Epidermal melanocyte (primary cell): Measurements from ENCODE around the gene MYLK3.

ENCODE experiments used
- DNase-seq: peaks from one replicate; pipeline ENCODE4 v3.0.0; 2011; ENCODE audit warnings: low spot score; ENCODE audit not compliant: insufficient read length

MYLK3 gene

DNA sequence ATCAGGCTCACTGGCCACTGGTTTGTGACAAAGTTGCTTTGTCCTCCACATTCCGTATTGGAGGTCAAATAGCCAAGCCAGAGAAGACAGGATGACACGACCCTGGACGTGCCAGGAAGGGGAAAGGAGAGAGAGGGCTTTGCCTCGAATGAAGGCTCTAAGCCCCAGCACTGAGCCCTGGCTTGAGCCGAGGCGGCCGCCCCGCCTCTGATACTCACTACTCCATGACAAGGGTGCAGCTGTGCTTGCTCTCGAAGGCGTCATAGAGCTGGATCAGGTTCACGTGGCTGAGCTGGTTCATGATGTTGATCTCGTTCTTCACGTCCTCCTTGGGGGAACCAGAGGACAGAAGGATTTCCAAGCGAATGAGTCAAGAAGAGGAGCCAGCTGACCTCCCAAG, 19.3 kb downstream of the MYLK3 start:
- no peak for DNase-seq

DNA sequence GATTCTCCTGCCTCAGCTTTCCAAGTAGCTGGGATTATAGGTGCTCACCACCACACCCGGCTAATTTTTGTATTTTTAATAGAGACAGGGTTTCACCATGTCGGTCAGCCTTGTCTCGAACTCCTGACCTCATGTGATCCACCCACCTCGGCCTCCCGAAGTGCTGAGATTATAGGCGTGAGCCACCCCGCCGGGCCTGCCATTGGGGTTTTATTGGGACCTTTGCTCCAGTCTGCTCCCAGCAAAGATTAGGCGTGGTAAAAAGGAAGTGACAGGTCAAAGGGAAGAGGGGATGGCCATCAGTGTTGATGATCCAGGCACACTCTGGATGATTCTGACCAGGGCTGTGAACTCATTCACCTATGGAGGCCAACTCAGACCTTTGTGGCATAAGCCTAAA, 20.5 kb downstream of the MYLK3 start:
- no peak for DNase-seq

DNA sequence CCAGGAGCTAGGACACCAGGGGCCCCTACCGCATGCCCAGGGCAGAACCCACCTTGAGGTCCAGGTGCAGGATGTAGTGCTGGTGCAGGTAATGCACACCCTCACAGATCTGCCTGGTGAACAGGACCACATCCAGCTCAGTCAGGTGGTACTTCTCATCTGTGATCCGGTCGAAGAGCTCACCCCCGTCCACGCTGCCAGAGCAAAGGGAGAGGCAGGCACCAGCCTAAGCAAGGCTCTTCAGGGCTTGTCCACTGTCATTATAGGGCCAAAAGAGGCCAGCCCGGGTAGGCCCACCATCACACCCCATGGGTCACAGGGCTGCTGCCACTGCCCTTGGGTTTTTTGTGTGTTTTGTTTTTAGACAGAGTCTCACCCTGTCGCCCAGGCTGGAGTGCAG, 21.0 kb downstream of the MYLK3 start:
- DNase-seq: no peak

DNA sequence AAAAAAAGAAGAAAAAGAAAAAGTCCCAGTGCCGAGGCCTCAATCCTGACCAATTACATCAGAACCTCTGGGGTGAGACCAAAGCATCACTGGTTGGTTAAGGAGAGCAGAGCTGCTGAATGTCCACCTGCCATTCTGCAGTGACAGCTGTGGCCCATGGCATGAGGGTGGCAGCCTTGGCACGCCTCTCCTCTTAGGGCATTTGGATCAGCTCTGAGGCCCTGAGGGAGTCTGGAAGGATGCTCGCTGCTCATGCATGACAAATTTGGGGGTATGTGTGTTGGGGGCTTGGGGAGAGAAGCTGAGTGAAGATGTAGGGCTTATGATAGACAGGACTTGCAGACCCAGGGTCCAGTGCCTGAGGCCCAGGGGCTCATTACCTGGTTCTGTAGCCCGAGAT, 26.3 kb downstream of the MYLK3 start:
- DNase-seq: no peak

DNA sequence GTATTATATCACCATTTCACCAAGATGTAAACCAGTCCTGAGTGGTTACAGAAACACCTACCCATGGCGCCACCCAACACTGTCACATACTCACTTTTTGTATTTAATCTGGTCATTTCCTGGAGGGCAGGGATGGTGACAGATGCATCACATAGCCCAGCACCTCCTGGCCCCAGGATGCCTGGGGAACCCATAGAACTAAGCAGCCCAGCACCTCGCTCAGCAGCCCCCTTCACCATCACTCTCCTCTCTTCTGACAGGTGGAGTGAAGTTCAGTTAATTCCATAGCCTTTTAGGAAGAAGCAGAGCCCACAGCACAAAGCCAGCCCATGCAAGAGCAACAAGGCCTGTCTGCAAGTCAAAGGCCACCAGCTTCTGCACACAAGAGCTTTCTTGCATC, 27.5 kb downstream of the MYLK3 start:
- DNase-seq: no peak

DNA sequence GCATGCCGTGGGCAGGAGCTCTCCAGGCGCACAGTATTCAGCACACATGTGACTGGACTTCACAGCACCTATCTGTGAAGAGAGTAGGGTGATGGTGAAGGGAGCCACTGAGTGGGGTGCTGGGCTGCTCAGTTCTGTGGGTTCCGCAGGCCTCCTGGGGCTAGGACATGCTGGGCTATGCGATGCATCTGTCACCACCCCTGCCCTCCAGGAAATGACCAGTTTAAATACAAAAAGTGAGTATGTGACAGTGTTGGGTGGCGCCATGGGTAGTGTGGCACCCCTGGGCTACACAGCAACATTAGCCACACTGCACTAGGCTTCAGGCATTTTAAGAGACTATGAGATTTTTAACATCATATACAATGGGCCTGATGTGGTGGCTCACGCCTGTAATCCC, 28.6 kb downstream of the MYLK3 start:
- no peak for DNase-seq

DNA sequence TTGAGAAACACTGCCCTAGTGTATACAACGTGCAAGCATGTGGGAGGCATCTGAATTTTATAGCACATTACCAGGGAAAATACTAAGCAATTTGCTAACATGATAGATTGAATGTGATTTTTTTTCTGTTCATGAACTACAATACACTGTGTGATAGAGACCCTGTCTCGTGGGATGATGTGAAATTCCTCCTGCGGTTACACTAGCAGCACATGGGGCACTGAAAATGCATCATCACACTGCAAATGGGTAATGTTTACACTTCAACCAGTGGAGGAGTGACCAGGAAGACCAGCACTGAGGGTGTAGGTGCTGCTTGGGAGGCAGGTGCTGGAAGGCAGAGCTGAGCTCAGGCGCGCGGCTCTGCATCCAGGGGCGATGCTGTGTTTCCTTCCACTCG, 29.9 kb downstream of the MYLK3 start:
- DNase-seq: no peak

DNA sequence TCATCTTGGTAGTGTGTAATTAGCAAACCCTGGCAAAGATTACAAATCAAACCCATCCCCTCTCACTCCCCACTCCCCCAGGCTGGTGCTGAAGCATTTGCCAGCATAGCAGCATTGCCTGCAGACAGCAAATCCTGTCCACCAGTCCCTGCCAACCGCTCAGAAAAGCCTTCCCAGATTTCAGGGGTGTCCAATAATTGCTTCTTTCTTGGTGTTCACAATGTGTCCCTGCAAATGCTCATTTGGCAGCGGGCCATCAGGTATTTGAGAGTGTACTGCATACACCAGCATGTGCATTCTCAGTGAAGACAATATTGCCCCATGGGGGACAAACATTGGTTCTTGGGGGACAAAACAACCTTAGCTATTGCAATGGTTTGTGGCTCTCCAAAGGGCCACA, 30.5 kb downstream of the MYLK3 start:
- no peak for DNase-seq

DNA sequence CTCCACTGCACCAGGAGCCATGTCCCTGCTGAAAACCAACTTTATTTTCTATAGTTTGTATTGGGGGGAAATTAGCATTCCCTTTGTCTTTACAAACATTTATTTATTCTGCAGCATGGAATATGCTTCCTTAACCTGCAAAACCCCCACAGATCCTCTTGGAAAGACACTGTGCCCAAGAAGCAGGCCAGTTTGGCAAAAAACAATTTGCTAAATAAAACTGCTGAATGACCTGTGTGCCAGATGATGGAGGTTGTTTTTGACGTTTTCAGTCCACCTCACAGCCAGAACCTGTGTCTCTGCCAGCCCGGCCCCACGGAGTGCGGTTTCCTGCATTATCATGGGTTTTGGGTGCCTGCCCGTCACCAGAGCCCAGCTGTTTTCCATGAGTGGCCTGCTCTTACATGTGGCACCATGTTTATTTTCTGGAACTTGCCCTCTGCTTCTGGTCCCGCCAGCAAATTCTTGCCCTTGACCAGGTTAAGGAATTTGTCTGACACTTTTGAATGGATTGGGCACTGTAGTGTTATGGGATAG, 32.3 kb downstream of the MYLK3 start:
- DNase-seq: no peak

DNA sequence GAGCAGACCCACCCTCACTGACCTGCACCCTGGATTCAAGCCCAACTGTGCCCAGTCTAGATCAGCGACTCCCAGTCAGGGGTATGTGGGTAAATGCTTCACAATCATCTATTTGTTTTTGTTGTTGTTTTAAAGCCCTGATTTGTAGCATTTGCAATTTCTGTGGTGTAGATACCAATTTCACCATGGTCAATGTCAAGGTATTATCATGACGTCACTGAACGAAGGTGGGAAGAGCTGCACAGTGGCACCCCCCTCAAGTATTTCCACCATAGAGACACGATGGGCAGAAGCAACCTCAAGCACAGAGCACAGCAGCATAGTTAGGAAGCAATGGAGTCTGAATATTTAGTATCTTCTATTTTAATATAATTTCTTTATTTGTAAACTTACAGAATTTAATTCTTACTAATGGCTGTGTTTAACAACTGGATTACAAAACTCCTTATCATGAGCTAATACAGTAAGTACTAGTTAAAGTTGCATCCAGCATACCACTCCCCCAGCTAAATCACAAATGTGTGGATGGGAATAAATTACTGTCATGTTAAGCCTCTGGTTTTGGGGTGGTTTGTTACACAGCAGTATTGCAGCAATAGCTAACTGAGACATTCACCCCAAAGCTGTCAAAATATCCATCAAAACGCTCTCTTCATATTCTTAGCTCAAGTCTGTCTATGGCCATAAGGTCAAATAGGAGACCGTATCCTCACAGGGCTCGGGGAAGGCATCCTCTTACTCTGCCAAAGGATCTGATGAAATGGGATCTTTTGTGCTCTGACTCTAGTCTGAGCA, 33.1 kb downstream of the MYLK3 start:
- DNase-seq: no peak

DNA sequence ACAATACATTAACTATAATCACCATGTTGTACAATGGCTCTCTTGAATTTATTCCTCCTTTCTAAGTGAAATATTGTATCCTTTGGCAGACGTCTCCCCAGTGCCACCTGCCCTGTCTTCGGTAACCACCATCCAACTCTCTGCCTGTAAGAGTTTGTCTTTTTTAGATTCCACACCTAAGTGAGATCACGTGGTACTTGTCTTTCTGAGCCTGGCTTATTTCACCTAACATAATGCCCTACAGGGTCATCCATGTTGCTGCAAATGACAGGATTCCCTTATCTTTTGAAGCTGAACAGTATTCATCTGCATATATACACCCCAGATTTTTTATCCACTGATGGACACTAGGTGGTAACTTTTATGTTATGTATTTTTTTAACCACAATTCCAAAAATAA, 34.5 kb downstream of the MYLK3 start:
- DNase-seq: no peak

DNA sequence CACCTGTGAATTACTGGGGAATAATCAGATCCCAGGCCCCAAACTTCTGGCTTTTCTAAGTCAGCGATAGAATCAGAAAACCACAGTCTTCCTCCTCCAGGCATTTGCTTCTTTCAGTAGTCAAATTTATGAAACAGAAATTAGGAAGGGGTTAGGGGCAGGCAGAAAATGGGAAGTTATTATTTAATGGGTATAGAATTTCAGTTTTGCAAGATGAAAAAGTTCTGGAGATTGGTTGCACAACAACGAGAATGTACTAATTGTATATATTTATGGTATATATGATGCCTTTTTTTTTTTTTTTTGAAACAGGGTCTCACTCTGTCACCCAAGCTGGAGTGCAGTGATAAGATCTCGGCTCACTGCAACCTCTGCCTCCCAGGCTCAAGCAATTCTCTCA, 35.2 kb downstream of the MYLK3 start:
- DNase-seq: no peak

DNA sequence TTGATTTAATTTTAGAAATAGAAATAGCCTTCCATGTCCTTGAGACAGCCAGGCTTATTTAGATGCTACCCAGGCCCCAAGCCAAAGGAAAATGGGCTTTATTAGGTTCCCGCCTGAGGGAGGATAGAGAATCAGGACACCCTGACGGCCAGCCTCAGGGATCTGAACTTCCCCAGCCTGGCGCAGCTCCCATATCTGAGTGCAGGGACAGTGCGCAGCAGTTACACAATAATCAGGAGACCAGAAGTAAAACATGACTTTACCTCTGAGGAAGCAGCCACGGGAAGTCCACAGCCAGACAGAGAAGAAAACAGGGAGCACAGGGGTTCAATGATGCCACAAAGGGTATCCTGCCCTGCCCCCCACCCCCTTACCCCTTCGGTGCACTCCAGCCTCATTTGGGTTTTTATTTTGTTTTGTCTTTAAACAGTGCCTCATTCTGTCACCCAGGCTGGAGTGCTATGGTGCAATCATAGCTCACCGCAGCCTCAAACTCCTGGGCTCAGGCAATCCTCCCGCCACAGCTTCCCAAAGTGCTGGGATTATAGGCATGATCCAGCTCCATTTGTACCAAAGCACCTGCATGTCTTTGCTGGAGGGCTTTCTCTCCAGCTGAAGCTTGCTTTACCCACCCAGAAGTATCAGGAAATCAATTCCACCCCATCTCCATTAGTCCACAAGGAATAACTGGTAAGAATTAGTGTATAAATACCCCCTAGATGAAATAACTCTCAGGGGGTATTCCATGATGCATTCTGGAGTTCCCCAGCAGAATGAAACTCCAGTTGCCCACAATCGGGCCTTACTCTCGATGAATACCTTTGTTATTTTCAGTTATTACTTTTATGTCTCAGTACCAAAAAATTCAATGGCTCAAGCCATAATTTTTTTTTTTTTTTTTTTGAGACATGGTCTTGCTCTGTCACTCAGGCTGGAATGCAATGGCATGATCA, 36.8 kb downstream of the MYLK3 start:
- no peak for DNase-seq

DNA sequence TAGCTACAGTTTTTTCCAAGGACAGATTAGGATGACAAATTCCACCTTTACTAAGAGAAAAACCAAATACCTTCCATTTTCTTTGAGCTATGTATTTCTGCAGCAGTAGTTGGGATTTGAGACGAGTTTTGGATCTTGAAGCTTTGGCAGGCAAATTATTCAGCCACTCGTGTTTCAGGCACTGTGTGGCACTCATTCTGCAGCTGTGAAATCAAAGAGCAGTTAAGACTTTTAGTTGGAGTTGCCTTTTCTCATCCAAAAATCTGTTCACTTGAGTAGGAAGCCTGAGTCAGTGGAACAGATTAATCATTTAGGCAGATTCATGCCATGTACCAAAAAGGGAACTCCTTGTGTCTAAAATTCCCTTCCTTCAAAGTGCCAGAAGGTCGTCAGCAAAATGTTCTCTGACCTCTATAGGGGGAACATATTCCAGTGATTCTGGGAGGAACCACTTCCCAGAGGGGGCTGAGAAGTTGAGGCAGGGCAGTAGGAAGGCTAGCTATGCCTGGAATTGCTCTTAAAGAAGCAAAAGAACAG, 38.6 kb downstream of the MYLK3 start:
- no peak for DNase-seq

DNA sequence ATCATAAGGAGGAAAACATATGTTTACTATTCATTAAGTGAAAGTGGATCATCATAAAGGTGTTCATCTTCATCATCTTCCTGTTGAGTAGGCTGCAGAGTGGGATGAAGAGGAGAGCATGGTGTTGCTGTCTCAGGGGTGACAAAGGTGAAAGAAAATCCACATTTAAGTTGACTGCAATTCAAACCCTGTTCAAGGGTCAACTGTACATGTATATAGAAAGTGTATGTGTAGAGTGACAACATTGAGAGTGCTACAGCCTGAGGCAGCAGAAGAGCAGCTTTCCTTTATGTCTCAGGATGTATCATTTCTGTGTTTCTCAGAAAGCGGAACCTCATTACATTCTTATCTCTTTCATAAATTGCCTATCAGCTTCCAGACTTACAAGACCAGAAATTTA, 41.5 kb downstream of the MYLK3 start:
- DNase-seq: no peak

DNA sequence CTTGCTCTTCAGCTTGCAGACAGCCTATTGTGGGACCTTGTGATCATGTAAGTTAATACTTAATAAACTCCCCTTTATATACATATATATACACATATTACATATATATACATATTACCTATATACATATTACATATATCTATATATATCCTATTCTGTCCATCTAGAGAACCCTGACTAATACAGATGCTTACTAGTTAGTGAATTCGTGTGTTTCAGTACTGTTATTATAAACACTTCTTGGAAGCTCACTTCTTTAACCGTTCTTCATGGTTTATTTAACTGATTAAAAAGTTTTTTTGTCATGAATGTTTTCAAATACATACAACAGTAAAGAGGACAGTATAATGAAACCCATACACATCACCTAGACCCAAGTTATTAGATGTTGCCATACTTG, 46.1 kb downstream of the MYLK3 start:
- no peak for DNase-seq

DNA sequence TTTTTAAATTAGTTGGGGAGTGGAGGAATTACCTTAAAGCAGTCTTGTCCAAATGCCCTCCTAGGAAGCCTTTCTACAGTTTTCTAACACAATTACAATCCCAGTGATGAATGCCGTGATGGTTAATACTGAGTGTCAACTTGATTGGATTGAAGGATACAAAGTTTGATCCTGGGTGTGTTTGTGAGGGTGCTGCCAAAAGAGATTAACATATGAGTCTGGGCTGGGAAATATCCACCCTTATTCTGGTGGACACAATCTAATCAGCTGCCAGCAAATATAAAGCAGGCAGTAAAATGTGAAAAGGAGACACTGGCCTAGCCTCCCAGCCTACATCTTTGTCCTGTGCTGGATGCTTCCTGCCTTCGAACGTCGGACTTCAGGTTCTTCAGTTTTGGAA, 46.5 kb downstream of the MYLK3 start:
- DNase-seq: no peak

DNA sequence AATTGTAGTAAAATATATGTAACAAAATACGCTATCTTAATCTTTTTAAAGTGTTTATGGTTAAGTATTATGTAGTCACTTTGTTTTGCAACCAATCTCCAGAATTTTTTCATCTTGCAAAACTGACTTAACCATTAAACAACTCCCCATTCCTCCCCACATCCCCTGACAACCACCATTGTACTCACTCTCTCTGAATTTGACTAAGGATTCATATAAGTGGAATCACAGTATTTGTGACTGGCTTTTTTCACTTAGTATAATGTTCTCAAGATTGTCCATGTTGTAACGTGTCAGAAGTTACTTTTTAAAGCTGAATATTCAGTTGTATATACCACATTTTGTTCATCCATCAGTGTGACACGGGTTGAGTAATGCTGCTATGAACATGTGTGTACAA, 48.1 kb downstream of the MYLK3 start:
- DNase-seq: no peak

DNA sequence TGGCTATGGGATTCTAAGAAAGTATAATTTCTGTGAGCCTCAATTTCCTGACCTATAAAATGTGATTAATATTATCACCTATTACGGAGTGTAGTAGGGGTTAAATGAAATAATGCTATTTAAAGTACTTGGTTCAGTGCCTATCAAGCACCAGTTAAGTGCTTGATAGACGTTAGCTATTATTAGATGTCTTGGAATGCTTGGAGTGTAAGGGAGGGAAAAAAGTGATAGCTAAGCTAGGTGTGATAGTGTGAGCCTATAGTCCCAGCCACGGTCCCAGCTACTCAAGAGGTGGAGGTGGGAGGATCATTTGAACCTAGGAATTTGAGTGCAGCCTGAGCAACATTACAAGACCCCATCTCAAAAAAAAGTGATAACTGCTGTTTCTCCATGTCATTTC, 51.2 kb downstream of the MYLK3 start:
- no peak for DNase-seq

DNA sequence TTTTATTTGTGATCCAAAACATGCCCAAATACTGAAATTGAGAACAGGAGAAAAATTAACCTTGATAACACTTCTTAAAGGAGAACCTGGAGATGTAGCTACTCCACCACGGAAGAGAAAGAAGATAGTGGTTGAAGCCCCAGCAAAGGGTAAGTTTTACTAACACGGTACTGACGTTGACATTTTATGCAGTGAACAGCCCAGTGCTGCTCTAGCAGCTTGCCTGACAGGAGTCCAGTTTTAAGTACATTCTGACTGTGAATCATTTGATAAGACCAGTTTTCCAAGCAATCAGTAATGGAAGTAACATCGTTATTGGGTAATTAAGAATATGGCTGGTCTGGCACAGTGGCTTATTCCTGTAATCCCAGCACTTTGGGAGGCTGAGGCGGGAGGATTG, 52.2 kb downstream of the MYLK3 start:
- no peak for DNase-seq

DNA sequence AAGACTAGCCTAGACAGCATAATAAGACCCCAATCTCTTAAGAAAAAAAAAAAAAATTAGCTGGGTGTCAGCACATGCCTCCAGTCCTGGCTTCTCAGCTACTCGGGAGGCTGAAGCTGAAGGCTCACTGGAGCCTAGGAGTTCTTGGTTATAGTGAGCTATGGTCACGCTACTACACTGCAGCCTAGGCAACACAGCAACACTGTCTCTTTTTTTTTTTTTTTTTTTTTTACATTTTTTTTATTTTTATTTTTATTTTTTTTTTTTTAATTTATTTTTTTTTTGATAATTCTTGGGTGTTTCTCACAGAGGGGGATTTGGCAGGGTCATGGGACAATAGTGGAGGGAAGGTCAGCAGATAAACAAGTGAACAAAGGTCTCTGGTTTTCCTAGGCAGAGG, 54.5 kb downstream of the MYLK3 start:
- DNase-seq: no peak

DNA sequence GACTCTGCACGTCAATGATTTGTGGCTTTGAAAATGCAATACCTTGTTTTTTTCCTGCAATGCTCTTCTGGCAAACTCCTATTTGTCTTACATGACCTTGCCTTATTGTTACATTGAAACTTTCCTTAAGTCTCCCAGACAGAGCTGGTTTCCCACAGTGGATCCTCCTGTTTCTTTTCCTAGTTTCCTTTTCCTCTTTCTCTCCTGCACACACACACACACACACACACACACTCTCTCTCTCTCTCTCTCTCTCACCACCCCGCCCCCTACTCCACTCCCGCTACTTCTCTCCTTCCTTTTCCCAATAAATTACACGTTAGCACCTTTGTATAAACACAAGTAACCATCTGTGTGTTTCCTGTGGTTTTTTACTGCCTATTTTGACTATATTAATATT, 56.4 kb downstream of the MYLK3 start:
- DNase-seq: no peak
